KMS-11 (cell line): Measurements from ENCODE around the gene SANBR.

ENCODE experiments used
- H2AFZ ChIP-seq: fragments of 200-600 bp; sonication (generic); 2 replicates; pipeline ENCODE4 v1.6.1; 2016; ENCODE audit warnings: antibody characterized with exemption, mixed run types, low read depth
- H3K27ac ChIP-seq: fragments of 200-600 bp; sonication (generic); 2 replicates; pipeline ENCODE4 v1.6.1; 2016; ENCODE audit warnings: mild to moderate bottlenecking, mixed run types
- H3K27me3 ChIP-seq: fragments of 200-600 bp; sonication (generic); 2 replicates; pipeline ENCODE4 v1.6.1; 2017; ENCODE audit warnings: mild to moderate bottlenecking, low read depth, mixed run types, moderate library complexity; ENCODE audit not compliant: insufficient read depth
- H3K36me3 ChIP-seq: fragments of 200-600 bp; sonication (generic); 2 replicates; pipeline ENCODE4 v1.6.1; 2017; ENCODE audit warnings: mild to moderate bottlenecking, mixed run types; ENCODE audit not compliant: insufficient read depth
- H3K4me1 ChIP-seq: fragments of 200-600 bp; sonication (generic); 2 replicates; pipeline ENCODE4 v1.6.1; 2016; ENCODE audit warnings: mild to moderate bottlenecking, low read depth, mixed run types; ENCODE audit not compliant: poor library complexity, severe bottlenecking
- H3K4me2 ChIP-seq: fragments of 200-600 bp; sonication (generic); 2 replicates; pipeline ENCODE4 v1.7.0; 2016; ENCODE audit warnings: mild to moderate bottlenecking, mixed run types
- H3K4me3 ChIP-seq: fragments of 200-600 bp; sonication (generic); IDR thresholded peaks from 2 replicates; pipeline ENCODE4 v1.6.1; 2017; ENCODE audit warnings: low read depth, low read length, mixed read lengths; ENCODE audit not compliant: insufficient read depth
- H3K79me2 ChIP-seq: fragments of 200-600 bp; sonication (generic); 2 replicates; pipeline ENCODE4 v1.6.1; 2016; ENCODE audit warnings: low read depth, mixed run types; ENCODE audit not compliant: insufficient read depth
- H3K9ac ChIP-seq: fragments of 200-600 bp; sonication (generic); 2 replicates; pipeline ENCODE4 v1.6.1; 2016; ENCODE audit warnings: mild to moderate bottlenecking, mixed run types
- H4K20me1 ChIP-seq: fragments of 200-600 bp; sonication (generic); 2 replicates; pipeline ENCODE4 v1.6.1; 2016; ENCODE audit warnings: mild to moderate bottlenecking, mixed run types; ENCODE audit not compliant: insufficient read depth
- CTCF ChIP-seq: fragments of 200-600 bp; sonication (generic); conservative IDR thresholded peaks from 2 replicates; pipeline ENCODE4 v1.6.1; 2017; ENCODE audit warnings: low read depth, mild to moderate bottlenecking, antibody characterized with exemption, low read length, moderate library complexity, mixed read lengths

The SANBR gene

GRCh38 chr2:61109291-61109690, 43.6 kb downstream of the SANBR start:
- no peak for TF ChIP-seq CTCF
- Histone ChIP-seq H3K36me3 (no peaks in the 10 kb centered on the region), H2AFZ (no peak overlapping the region), H3K4me2 (no peak overlapping the region), H3K27me3 (no peaks in the 10 kb centered on the region), H3K9ac (no peak overlapping the region), H4K20me1 (no peaks in the 10 kb centered on the region), H3K27ac (no peak overlapping the region), H3K4me1 (no peaks in the 10 kb centered on the region), H3K79me2 (no peaks in the 10 kb centered on the region), H3K4me3 (no peak overlapping the region)

- no peaks in the 10 kb centered on the region for H4K20me1 ChIP-seq
- no peaks in the 10 kb centered on the region for H3K4me1 ChIP-seq
- no peak overlapping the region for H3K9ac ChIP-seq
- H3K4me2 ChIP-seq: no peak overlapping the region
- H3K27me3 ChIP-seq: no peaks in the 10 kb centered on the region
- no peak overlapping the region for H3K4me3 ChIP-seq
- TF ChIP-seq CTCF: no peak
- no peak overlapping the region for H2AFZ ChIP-seq
- H3K36me3 ChIP-seq: no peaks in the 10 kb centered on the region
- no peaks in the 10 kb centered on the region for H3K79me2 ChIP-seq
- no peak overlapping the region for H3K27ac ChIP-seq
Observed at GRCh38 chr2:61111708-61112107, 46.0 kb downstream of the SANBR start.

GRCh38 chr2:61114147-61114546, 48.5 kb downstream of the SANBR start:
- Histone ChIP-seq H2AFZ (no peak overlapping the region), H3K9ac (no peak overlapping the region), H4K20me1 (no peaks in the 10 kb centered on the region), H3K27me3 (no peaks in the 10 kb centered on the region), H3K36me3 (no peaks in the 10 kb centered on the region), H3K27ac (no peak overlapping the region), H3K4me1 (peaks cover 13% of the 10 kb centered on the region), H3K4me3 (no peak overlapping the region), H3K4me2 (no peak overlapping the region), H3K79me2 (no peaks in the 10 kb centered on the region)
- no peak for TF ChIP-seq CTCF
